Measurements from ENCODE around the gene NRF1.

NRF1 gene

DNA sequence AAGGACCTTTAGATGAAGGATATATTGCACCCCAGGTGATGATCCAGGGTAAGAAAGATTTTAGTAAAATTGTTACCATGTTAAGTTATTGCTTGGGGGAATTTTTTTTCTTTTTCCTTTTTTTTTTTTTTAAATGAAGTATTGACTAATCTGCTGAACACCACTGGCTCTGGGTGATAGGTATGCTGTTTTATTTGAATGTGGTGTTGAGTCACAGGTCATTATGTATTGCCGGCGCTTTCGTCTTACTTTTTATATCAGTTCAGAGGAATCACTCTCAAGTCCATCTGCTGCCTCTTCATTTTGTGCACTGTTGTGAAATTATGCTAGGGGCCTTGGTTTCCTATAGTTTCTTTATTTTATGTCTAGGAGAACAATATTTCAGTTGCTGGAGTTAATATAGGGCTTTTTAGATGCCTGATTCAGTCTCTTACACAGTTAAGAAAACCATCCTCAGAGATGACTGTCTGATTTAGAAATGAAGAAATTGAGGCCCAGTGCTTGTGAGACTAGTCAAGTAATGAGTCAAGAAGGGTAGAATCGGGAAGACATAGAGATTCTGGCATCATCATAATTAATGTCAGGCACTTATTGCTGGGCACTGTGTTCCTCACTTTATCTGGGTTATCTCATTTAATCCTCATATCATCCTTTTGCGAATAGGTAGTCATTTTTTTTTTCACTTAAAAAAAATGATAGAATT is 38.7 kb downstream of the NRF1 start:
- TF ChIP-seq FOXP2 (optimal IDR thresholded peaks at IDR 0.05; ENCODE audit: borderline replicate concordance, extremely low read depth, extremely low read length, insufficient read depth) = no peak
- TF ChIP-seq, protein P1, sequence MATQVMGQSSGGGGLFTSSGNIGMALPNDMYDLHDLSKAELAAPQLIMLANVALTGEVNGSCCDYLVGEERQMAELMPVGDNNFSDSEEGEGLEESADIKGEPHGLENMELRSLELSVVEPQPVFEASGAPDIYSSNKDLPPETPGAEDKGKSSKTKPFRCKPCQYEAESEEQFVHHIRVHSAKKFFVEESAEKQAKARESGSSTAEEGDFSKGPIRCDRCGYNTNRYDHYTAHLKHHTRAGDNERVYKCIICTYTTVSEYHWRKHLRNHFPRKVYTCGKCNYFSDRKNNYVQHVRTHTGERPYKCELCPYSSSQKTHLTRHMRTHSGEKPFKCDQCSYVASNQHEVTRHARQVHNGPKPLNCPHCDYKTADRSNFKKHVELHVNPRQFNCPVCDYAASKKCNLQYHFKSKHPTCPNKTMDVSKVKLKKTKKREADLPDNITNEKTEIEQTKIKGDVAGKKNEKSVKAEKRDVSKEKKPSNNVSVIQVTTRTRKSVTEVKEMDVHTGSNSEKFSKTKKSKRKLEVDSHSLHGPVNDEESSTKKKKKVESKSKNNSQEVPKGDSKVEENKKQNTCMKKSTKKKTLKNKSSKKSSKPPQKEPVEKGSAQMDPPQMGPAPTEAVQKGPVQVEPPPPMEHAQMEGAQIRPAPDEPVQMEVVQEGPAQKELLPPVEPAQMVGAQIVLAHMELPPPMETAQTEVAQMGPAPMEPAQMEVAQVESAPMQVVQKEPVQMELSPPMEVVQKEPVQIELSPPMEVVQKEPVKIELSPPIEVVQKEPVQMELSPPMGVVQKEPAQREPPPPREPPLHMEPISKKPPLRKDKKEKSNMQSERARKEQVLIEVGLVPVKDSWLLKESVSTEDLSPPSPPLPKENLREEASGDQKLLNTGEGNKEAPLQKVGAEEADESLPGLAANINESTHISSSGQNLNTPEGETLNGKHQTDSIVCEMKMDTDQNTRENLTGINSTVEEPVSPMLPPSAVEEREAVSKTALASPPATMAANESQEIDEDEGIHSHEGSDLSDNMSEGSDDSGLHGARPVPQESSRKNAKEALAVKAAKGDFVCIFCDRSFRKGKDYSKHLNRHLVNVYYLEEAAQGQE (IDR thresholded peaks at IDR 0.05; ENCODE audit: insufficient read depth in 1 of 2, low read depth in 2 of 2, low read length in 2 of 2) = no peak
- no peak for TF ChIP-seq POLR2AphosphoS5 (IDR thresholded peaks at IDR 0.05; ENCODE audit: low read depth, low read length)
- TF ChIP-seq SIN3A (IDR thresholded peaks at IDR 0.05; ENCODE audit: borderline replicate concordance, insufficient read depth, low read length) = no peak
- no peak for TF ChIP-seq TAF1 (IDR thresholded peaks at IDR 0.05; ENCODE audit: borderline replicate concordance, insufficient read depth, low read length)

DNA sequence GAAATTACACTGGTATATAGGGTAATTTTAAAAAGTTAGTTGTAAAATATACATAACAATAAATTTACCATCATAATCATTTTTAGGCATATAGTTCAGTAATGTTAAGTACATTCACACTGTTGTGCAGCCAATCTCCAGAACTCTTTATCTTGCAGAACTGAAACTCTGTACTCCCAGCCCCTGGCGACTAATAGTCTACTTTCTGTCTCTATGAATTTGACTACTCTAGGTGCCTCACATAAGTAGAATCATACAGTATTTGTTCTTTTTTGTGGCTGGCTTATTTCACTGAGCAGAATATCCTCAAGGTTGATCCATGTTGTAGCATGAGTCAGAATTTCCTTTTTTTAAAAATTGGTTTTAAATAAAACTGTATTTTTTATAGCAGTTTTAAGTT is 41.4 kb downstream of the NRF1 start:
- TF ChIP-seq TAF1 (IDR thresholded peaks at IDR 0.05; ENCODE audit: borderline replicate concordance, insufficient read depth, low read length) (no peak), SIN3A (IDR thresholded peaks at IDR 0.05; ENCODE audit: borderline replicate concordance, insufficient read depth, low read length) (no peak), POLR2AphosphoS5 (IDR thresholded peaks at IDR 0.05; ENCODE audit: low read depth, low read length) (no peak), FOXP2 (optimal IDR thresholded peaks at IDR 0.05; ENCODE audit: borderline replicate concordance, extremely low read depth, extremely low read length, insufficient read depth) (no peak)
- TF ChIP-seq, protein P1 (IDR thresholded peaks at IDR 0.05; ENCODE audit: insufficient read depth in 1 of 2, low read depth in 2 of 2, low read length in 2 of 2) = no peak

DNA sequence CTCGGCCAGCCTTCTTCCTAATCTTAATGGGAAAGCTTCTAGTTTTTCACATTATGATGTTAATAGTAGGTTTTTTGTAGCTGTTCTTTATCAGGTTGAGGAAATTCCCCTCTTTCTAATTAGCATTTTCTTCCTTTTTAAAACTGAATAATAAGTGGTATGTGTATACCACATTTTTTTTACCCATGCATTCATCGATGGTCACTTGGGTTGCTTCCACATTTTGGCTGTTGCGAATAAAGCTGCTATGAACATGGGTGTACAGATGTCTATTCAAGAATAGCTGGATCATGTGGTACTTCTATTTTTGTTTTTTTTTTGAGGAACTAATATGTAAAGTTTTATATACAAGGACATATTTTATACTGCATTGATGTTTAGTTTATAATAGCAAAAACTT is 44.3 kb downstream of the NRF1 start:
- TF ChIP-seq FOXP2 (optimal IDR thresholded peaks at IDR 0.05; ENCODE audit: borderline replicate concordance, extremely low read depth, extremely low read length, insufficient read depth) (no peak), POLR2AphosphoS5 (IDR thresholded peaks at IDR 0.05; ENCODE audit: low read depth, low read length) (no peak), TAF1 (IDR thresholded peaks at IDR 0.05; ENCODE audit: borderline replicate concordance, insufficient read depth, low read length) (no peak), SIN3A (IDR thresholded peaks at IDR 0.05; ENCODE audit: borderline replicate concordance, insufficient read depth, low read length) (no peak)
- TF ChIP-seq, protein P1 (IDR thresholded peaks at IDR 0.05; ENCODE audit: insufficient read depth in 1 of 2, low read depth in 2 of 2, low read length in 2 of 2) = no peak

DNA sequence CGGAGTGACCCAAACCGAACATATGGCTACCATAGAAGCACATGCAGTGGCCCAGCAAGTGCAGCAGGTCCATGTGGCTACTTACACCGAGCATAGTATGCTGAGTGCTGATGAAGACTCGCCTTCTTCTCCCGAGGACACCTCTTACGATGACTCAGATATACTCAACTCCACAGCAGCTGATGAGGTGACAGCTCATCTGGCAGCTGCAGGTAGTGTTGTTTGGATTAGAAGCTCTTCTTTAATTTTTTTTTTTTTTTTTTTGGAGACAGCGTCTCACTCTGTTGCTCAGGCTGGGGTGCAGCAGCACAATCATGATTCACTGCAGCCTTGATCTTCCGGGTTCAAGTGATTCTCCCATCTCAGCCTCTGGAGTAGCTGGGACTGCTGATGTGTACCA is 45.8 kb downstream of the NRF1 start:
- TF ChIP-seq SIN3A (IDR thresholded peaks at IDR 0.05; ENCODE audit: borderline replicate concordance, insufficient read depth, low read length) = no peak
- no peak for TF ChIP-seq TAF1 (IDR thresholded peaks at IDR 0.05; ENCODE audit: borderline replicate concordance, insufficient read depth, low read length)
- TF ChIP-seq, protein P1 (IDR thresholded peaks at IDR 0.05; ENCODE audit: insufficient read depth in 1 of 2, low read depth in 2 of 2, low read length in 2 of 2) = no peak
- TF ChIP-seq POLR2AphosphoS5 (IDR thresholded peaks at IDR 0.05; ENCODE audit: low read depth, low read length) = no peak
- no peak for TF ChIP-seq FOXP2 (optimal IDR thresholded peaks at IDR 0.05; ENCODE audit: borderline replicate concordance, extremely low read depth, extremely low read length, insufficient read depth)
